HEK293 (cell line): ENCODE results near the gene PLXNA3.

ENCODE experiments used
- TF ChIP-seq, protein P1 (sequence below): fragments of 450-650 bp; formaldehyde crosslinking; IDR thresholded peaks from 2 replicates; pipeline ENCODE4 v1.5.1; 2017; ENCODE audit warnings: missing biosample characterization, missing genetic modification characterization
- TF ChIP-seq, protein P2 (sequence below): fragments of 450-650 bp; formaldehyde crosslinking; IDR thresholded peaks from 2 replicates; pipeline ENCODE4 v1.5.1; 2016; ENCODE audit warnings: missing biosample characterization, missing genetic modification characterization

DNA sequence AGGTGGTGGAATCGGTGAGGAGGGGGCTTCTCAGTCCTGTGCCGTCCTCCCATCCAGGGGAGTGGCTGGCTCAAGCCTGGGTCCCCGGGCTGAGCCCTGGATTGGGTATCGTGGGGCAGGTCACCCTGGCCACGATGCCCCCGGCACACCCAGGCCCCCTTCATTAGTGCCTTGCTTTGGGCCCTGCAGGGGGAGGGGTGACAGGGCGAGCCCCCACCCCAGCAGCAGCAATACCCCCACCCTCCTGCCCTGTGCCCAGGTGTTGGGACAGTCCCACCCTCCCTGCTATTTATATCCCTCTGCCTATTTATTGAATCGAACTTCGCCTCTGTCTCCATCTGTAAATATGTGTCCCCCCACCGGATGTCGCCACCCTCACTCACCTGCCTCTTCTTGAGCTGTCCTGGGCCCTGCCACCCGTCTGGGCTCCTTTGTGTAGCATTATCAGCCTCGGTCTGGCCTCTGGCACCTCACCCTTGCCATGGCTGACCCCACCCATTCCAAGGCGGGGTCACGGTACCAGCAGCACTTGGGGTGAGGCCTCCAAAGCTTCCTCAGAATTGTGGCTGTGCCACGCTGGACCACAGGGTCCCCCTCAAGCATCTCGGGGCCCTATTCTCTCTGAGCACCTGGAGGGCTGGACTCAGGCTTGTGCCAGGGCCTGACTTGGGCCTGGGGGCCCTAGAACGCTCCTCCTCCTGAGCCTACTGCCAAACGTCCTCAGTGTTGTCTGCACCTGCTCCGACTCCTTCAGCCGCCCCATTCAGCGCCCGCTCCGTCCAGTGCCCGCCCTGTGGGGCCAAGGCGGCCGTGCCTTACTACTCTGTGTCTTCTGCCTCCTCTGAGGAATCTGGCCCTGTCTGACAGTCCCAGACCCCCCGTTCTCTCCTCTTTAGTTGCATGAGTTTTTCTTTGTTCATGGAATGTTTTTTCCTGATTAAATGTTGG, 14.9 kb downstream of the PLXNA3 start:
- TF ChIP-seq, protein P1, sequence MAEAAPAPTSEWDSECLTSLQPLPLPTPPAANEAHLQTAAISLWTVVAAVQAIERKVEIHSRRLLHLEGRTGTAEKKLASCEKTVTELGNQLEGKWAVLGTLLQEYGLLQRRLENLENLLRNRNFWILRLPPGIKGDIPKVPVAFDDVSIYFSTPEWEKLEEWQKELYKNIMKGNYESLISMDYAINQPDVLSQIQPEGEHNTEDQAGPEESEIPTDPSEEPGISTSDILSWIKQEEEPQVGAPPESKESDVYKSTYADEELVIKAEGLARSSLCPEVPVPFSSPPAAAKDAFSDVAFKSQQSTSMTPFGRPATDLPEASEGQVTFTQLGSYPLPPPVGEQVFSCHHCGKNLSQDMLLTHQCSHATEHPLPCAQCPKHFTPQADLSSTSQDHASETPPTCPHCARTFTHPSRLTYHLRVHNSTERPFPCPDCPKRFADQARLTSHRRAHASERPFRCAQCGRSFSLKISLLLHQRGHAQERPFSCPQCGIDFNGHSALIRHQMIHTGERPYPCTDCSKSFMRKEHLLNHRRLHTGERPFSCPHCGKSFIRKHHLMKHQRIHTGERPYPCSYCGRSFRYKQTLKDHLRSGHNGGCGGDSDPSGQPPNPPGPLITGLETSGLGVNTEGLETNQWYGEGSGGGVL (tag by site-specific recombination): no peak
- TF ChIP-seq, protein P2, sequence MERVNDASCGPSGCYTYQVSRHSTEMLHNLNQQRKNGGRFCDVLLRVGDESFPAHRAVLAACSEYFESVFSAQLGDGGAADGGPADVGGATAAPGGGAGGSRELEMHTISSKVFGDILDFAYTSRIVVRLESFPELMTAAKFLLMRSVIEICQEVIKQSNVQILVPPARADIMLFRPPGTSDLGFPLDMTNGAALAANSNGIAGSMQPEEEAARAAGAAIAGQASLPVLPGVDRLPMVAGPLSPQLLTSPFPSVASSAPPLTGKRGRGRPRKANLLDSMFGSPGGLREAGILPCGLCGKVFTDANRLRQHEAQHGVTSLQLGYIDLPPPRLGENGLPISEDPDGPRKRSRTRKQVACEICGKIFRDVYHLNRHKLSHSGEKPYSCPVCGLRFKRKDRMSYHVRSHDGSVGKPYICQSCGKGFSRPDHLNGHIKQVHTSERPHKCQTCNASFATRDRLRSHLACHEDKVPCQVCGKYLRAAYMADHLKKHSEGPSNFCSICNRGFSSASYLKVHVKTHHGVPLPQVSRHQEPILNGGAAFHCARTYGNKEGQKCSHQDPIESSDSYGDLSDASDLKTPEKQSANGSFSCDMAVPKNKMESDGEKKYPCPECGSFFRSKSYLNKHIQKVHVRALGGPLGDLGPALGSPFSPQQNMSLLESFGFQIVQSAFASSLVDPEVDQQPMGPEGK (tag by site-specific recombination): no peak
